Measurements from ENCODE around the gene NTM. TPM values are rescaled to one million over a fixed set of nuclear protein-coding genes. Genes with fewer than 3 reads are reported as not detected.

NTM gene
- total and polyA plus RNA-seq, 7 donors: 0.07 to 1.1 (median 0.22) TPM; not detected in 2

DNA sequence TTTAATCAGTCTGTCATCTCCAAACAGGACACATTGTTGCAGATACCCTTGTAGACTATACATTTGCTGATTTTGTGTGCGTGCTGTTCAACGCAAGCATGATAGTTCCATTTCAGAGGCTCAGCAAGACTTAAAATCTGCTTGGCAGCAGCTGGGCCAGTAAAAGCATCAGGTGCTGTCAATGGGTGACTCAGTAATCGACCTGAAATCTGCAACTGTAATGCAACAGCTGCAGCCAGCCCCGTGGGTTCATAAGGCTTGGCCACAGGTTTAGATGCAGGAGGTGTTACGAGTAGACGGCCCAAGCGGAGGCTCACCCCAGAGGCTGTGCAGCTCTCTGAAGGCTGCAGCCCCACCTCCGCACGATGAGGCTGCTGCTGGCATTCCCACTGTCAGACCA, 84.6 kb downstream of the NTM start:
- 70 to 79% (median 72%) methylated on average over 9 of the region's 9 CpGs for WGBS, 3 donors
- no peak for ATAC-seq
- H3K4me3 ChIP-seq: no peak overlapping the region

DNA sequence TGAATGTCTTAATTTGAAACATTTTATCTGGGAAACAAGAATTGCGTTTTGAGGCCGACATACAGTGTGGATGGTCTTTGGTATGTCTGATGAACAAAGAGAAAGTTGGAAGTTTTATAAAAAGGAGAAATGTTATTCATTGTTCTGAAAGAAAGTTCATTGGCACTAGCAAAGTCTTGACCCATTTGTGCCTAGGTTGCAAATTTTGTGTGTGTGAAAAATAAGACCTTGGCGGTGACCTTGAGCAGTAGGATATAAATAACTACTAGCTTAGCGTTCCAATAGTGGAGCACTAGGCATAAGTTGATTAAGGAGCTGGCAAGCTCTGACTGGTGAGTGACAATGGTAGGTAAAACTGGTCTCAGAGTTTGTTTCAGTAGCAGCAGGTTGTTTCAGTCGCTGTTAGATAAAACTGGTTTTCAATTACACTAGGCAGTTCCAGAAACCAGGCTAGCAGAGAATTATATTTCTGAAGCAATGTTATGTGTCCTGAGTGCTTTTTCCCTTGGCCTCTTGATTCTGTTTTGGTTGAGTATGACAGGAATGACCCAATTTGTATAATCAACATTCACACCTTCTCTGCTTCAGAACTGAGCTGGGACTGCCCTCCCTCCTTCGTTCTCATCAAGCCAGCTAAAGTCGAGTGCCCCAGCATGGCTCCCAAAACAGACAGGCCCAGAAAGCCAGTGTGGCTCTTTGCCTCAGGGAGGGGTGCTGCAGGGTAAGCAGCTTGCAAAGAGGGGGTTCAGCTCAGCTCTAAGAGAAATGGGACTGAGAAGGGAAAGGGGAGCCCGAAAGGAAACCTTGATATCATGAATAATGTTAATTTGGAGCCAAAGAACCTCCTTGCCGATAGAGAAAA, 85.7 kb downstream of the NTM start:
- Histone ChIP-seq H3K36me3 (ENCODE audit: insufficient read depth in 1 of 2, low read depth in 1 of 2) (no peaks in the 10 kb centered on the region), H3K4me1 (no peaks in the 10 kb centered on the region), H3K27me3 (ENCODE audit: insufficient read depth in 3 of 3, low read length in 2 of 3) (peaks cover 0 to 2% (median 0%) of the 10 kb centered on the region in 3 donors), H3K4me3 (no peak overlapping the region), H3K9me3 (no peaks in the 10 kb centered on the region), H3K27ac (no peak overlapping the region)
- intact Hi-C loops (cut with DNase I): no loop called here
- WGBS, 3 donors: 68 to 72% (median 69%) methylated on average over 9 of the region's 9 CpGs
- TF ChIP-seq, protein P1, sequence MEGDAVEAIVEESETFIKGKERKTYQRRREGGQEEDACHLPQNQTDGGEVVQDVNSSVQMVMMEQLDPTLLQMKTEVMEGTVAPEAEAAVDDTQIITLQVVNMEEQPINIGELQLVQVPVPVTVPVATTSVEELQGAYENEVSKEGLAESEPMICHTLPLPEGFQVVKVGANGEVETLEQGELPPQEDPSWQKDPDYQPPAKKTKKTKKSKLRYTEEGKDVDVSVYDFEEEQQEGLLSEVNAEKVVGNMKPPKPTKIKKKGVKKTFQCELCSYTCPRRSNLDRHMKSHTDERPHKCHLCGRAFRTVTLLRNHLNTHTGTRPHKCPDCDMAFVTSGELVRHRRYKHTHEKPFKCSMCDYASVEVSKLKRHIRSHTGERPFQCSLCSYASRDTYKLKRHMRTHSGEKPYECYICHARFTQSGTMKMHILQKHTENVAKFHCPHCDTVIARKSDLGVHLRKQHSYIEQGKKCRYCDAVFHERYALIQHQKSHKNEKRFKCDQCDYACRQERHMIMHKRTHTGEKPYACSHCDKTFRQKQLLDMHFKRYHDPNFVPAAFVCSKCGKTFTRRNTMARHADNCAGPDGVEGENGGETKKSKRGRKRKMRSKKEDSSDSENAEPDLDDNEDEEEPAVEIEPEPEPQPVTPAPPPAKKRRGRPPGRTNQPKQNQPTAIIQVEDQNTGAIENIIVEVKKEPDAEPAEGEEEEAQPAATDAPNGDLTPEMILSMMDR (IDR thresholded peaks at IDR 0.05): no peak
- DNase-seq (no peak), ATAC-seq (no peak)

More for the DNA sequence above, 84.6 kb downstream of the NTM start:
- H3K27ac ChIP-seq: no peak overlapping the region
- no peak for DNase-seq
- no peaks in the 10 kb centered on the region for H3K4me1 ChIP-seq
- H3K27me3 ChIP-seq (ENCODE audit: insufficient read depth in 3 of 3, low read length in 2 of 3): peaks cover 0 to 2% (median 0%) of the 10 kb centered on the region in 3 donors
- intact Hi-C loops (cut with DNase I): no loop called here
- no peaks in the 10 kb centered on the region for H3K36me3 ChIP-seq (ENCODE audit: insufficient read depth in 1 of 2, low read depth in 1 of 2)
- no peaks in the 10 kb centered on the region for H3K9me3 ChIP-seq
- TF ChIP-seq, protein P1 (IDR thresholded peaks at IDR 0.05): no peak

DNA sequence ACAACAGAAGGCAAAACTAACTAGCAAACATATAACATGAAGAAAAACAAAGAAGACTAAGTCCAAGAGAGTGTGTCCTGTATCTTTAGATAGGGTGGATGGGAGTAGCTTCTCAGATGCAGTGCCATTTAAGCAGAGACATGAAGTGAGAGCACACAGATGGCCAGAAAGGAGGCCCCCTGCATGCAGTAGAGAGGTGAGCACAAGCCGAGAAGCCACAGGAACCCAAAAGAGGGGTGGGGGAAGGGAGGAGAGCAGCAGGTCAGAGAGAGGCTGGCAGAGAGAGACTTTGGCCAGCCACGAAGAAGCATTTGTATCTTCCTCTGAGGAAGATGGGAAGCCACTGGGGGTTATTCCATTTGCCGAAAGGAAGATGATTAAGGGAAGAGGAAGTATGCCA, 86.7 kb downstream of the NTM start:
- 59 to 73% (median 72%) methylated on average over 3 of the region's 3 CpGs for WGBS, 3 donors
- DNase-seq (no peak), ATAC-seq (no peak)
- Histone ChIP-seq H3K9me3 (no peaks in the 10 kb centered on the region), H3K4me1 (no peaks in the 10 kb centered on the region), H3K27ac (no peak overlapping the region), H3K36me3 (ENCODE audit: insufficient read depth in 1 of 2, low read depth in 1 of 2) (no peaks in the 10 kb centered on the region), H3K27me3 (ENCODE audit: insufficient read depth in 3 of 3, low read length in 2 of 3) (no peaks in the 10 kb centered on the region), H3K4me3 (no peak overlapping the region)
- TF ChIP-seq, protein P1 (IDR thresholded peaks at IDR 0.05): no peak
- intact Hi-C loops (cut with DNase I): no loop called here

DNA sequence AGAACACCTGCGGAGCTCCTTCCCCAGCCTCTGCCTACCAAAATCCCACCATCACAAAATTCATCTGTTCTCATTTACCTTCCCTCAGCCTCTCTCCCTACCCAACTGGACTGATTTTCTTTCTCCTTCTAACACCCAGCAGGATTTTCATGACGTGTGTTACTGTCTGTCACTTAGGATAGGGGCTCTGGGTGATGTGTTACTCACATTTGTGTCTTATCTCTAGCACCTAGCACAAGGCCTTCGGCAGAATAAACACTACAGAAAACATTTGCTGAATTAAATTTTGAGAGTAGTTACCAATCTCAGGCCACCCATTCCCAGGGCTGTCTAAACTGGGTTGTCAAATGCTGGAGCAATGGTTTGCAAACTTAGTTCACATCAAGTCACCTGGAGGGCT, 88.0 kb downstream of the NTM start:
- TF ChIP-seq, protein P1 (IDR thresholded peaks at IDR 0.05): no peak
- Histone ChIP-seq H3K9me3 (no peaks in the 10 kb centered on the region), H3K4me3 (no peak overlapping the region), H3K4me1 (no peaks in the 10 kb centered on the region), H3K27me3 (ENCODE audit: insufficient read depth in 3 of 3, low read length in 2 of 3) (no peaks in the 10 kb centered on the region), H3K27ac (no peak overlapping the region), H3K36me3 (ENCODE audit: insufficient read depth in 1 of 2, low read depth in 1 of 2) (no peaks in the 10 kb centered on the region)
- 54 to 74% (median 68%) methylated on average over 3 of the region's 3 CpGs for WGBS, 3 donors
- DNase-seq (no peak), ATAC-seq (no peak)
- intact Hi-C loops (cut with DNase I): no loop called here

All from psoas muscle (tissue), 8 donors.